ENCODE results near the gene ODAD2. TPM values are rescaled to one million over a fixed set of nuclear protein-coding genes. Genes with fewer than 3 reads are reported as not detected.
A peak's percentile ranks its signal among the peaks of the same experiment; 100 is the strongest.

Gene ODAD2
- total RNA-seq, 2 donors from 2014 or later = 0.78 TPM; not detected in 1

DNA sequence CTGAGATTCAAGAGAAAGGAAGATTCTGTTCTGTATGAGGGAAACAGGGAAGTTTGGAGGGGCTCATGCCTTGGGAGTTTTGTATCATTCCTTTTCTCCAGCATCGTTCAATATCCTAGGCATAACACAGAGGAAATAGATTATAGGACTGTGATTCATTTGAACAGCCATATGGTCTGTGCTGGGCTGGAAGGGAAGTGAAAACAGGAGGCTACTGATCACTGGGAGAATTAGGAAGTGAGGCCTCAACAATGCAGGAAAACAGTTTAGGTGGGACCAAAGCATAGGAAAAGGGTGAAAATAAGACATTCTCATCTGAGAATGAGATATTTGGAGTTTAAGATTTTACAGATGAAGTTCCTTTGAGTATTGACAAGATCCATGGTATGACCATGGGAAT lies 182.6 kb downstream of the ODAD2 start:
- no peak for DNase-seq
- Mint-ChIP-seq H3K4me3 (no peak overlapping the region), H3K27ac (no peak overlapping the region), H3K27me3 (peaks cover 6% of the 10 kb centered on the region), H3K4me1 (no peaks in the 10 kb centered on the region), H3K36me3 (ENCODE audit: low read depth) (no peaks in the 10 kb centered on the region)
- no peaks in the 10 kb centered on the region for H3K9me3 ChIP-seq (ENCODE audit: control insufficient read depth, low read length, poor library complexity, severe bottlenecking)
- no peak for ATAC-seq

DNA sequence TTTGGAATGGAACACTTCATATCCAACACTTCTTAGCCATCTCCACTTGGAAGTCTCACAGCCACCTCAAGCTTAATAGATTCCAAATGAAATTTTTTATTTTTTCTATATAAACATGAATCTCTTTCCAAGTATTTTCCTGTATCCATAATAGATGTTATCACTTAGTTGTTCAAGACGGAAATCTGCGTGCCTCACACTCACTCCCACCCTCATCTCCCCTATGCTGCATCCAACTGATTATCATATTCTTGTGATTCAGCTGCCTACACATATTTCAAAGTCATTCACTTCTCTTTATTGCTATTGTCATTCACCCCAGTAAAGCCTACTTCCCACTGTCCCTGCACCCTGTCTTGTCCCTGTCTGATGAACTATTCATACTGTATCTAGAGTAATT lies 183.0 kb downstream of the ODAD2 start:
- H3K36me3 Mint-ChIP-seq (ENCODE audit: low read depth) = no peaks in the 10 kb centered on the region
- ATAC-seq (no peak), DNase-seq (no peak)
- H3K9me3 ChIP-seq (ENCODE audit: control insufficient read depth, low read length, poor library complexity, severe bottlenecking) = no peaks in the 10 kb centered on the region
- no peak overlapping the region for H3K4me3 Mint-ChIP-seq
- no peaks in the 10 kb centered on the region for H3K4me1 Mint-ChIP-seq
- H3K27ac Mint-ChIP-seq = no peak overlapping the region
- H3K27me3 Mint-ChIP-seq = peaks cover 6% of the 10 kb centered on the region

DNA sequence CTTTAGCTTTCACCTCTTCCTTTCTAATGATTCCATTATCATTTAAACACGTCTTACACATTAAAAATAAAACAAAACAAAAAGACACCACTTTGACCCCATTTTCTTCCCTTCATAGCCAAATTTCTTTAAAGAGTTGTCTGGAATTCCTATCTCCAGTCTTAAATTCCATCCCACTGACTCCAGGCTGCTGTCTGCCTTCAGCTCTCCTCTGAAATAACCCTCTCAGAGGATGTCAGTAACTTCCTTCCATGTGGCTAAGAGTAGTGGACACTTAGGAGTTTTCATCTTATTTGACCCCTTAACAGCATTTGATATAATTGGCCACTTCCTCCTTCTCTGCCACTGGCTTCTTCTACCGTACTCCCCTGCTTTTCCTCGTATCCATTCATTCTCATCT lies 183.6 kb downstream of the ODAD2 start:
- DNase-seq (no peak), ATAC-seq (no peak)
- Mint-ChIP-seq H3K27ac (no peak overlapping the region), H3K4me3 (no peak overlapping the region), H3K4me1 (no peaks in the 10 kb centered on the region), H3K27me3 (peaks cover 6% of the 10 kb centered on the region), H3K36me3 (ENCODE audit: low read depth) (no peaks in the 10 kb centered on the region)
- H3K9me3 ChIP-seq (ENCODE audit: control insufficient read depth, low read length, poor library complexity, severe bottlenecking) = no peaks in the 10 kb centered on the region

DNA sequence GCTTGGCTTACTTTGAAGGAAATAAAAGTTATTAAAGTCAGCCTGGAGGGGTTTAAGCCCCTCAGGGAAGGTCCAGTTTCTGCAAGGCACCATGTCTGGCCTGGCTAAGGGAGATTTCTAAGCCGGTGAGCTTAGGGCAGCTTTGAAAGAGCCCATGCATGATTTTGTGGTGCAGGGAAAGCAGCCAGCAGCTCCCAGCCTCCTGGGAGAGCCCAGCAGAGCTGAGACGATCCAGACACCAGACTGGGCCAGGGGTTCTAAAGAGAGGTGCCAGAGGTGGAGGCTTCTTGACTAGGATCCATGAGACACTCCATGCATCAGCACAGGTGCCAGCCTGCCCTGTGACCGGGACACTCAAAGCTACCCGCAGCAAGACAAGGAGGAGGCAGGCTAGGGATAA lies 193.7 kb downstream of the ODAD2 start:
- H3K9me3 ChIP-seq (ENCODE audit: control insufficient read depth, low read length, poor library complexity, severe bottlenecking) = no peaks in the 10 kb centered on the region
- Mint-ChIP-seq H3K27ac (peak overlapping the region; percentile 24), H3K4me3 (no peak overlapping the region), H3K27me3 (peaks cover 43% of the 10 kb centered on the region), H3K36me3 (ENCODE audit: low read depth) (peaks cover 9% of the 10 kb centered on the region), H3K4me1 (no peaks in the 10 kb centered on the region)
- DNase-seq (no peak), ATAC-seq (no peak)

DNA sequence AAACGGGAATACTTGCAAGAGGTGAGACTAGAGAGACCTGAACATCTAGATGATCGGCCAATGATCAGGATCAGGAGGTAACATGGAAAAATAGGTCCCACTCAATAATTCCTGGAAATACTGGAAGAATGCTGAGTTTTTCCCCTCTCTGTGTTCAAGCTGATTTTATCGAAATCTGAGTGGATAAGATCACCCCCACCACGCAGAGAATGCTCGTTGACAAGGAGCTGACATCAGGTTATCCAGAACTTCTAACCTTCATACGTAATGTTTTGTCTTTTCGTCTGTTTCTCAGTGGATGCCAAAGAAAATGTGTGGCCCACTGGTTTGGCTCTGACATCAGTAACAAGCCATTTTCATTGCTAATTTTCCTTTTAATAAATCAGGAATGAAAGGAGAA lies 194.7 kb downstream of the ODAD2 start:
- H3K4me1 Mint-ChIP-seq = no peaks in the 10 kb centered on the region
- H3K36me3 Mint-ChIP-seq (ENCODE audit: low read depth) = peaks cover 9% of the 10 kb centered on the region
- no peak overlapping the region for H3K27ac Mint-ChIP-seq
- H3K9me3 ChIP-seq (ENCODE audit: control insufficient read depth, low read length, poor library complexity, severe bottlenecking) = no peaks in the 10 kb centered on the region
- peaks cover 49% of the 10 kb centered on the region for H3K27me3 Mint-ChIP-seq
- ATAC-seq (no peak), DNase-seq (no peak)
- no peak overlapping the region for H3K4me3 Mint-ChIP-seq

DNA sequence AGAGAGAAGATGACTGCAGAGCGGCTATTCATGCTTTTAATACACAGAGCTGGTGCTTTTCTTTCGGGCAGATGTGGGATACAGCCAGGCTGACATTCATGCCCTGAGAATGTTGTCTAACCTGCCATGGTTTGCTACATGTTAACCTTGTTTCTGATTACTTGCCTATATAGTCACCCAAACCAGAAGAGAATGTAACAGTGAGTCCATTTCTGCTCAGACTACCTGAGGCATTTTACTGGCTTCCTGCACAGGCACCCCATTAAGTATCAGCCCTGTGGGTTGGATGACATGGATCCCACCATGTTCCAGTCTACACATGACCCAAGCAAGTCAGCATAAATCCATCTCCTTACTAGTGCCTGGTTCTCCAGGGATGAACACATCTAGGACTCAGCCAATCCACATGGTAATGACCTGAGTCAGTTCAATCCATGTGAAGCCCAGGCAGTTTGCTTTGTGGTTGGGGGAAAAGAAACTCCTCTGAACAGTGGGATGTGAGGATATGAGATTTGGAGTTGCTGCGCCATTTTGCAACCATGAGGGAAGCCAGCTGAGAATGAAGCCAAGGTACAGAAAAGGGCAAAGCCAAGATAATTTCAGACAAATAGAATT lies 197.6 kb downstream of the ODAD2 start:
- Mint-ChIP-seq H3K27me3 (peaks cover 54% of the 10 kb centered on the region), H3K27ac (no peak overlapping the region), H3K4me1 (no peaks in the 10 kb centered on the region), H3K4me3 (no peak overlapping the region), H3K36me3 (ENCODE audit: low read depth) (peaks cover 9% of the 10 kb centered on the region)
- DNase-seq (no peak), ATAC-seq (no peak)
- no peaks in the 10 kb centered on the region for H3K9me3 ChIP-seq (ENCODE audit: control insufficient read depth, low read length, poor library complexity, severe bottlenecking)

DNA sequence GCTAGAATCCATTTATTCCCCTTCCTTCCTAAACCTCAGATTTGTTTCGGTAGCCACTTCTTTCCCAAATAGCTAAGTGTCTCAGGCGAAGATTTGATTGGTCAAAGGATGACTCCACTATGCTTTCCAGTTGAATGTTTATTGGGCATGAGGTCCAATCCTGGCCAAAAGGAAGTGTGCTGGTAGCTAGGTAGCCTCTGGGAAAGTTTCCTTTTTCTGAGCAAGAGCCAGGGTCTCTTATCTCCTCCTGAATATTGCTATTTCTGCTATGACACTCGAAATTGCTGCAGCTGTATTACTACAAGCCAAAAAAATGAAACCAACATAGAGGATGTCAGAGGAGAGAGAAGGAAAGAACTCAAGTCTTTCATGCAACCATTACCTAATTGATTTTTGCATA lies 199.8 kb downstream of the ODAD2 start:
- Mint-ChIP-seq H3K4me3 (no peak overlapping the region), H3K27me3 (peaks cover 36% of the 10 kb centered on the region)
- ATAC-seq = no peak

DNA sequence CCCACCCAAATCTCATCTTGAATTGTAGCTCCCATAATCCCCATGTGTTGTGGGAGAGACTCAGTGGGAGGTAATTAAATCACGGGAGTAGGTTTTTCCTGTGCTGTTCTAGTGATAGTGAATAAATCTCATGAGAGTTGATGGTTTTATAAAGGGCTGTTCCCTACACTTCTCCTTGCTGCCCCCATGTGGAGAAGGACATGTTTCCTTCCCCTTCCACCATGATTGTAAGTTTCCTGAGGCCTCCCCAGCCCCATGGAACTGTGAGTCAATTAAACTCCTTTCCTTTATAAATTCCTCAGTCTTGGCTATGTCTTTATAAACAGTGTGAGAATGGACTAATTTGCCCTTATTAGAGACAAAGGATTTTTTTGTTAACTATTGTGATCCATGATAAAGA lies 204.7 kb downstream of the ODAD2 start:
- H3K4me1 Mint-ChIP-seq = no peaks in the 10 kb centered on the region
- ATAC-seq (no peak), DNase-seq (no peak)
- no peaks in the 10 kb centered on the region for H3K9me3 ChIP-seq (ENCODE audit: control insufficient read depth, low read length, poor library complexity, severe bottlenecking)
- H3K27me3 Mint-ChIP-seq = peaks cover 29% of the 10 kb centered on the region
- no peak overlapping the region for H3K27ac Mint-ChIP-seq
- H3K4me3 Mint-ChIP-seq = no peak overlapping the region
- no peaks in the 10 kb centered on the region for H3K36me3 Mint-ChIP-seq (ENCODE audit: low read depth)

More for the DNA sequence above, 199.8 kb downstream of the ODAD2 start:
- Mint-ChIP-seq H3K27ac (no peak overlapping the region), H3K36me3 (ENCODE audit: low read depth) (peaks cover 4% of the 10 kb centered on the region), H3K4me1 (no peaks in the 10 kb centered on the region)
- no peaks in the 10 kb centered on the region for H3K9me3 ChIP-seq (ENCODE audit: control insufficient read depth, low read length, poor library complexity, severe bottlenecking)
- DNase-seq = no peak

DNA sequence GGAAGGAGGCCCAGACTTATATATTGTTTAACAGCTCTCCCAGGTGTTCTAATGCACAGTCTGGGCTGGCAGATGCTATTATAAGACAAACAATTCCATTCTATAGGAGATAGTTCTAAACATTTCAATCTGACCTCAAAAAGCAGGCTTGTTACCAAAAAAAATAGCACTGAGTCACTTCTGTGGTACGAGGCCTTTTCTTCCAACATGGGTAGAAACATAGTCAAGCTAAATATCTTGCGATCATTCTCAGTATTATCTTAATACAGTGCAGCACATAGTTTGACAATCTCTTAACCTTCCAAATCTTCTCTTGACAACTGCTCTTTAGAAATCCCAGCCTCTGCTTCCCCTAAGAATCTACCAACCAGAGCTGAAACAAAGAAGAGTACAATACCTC lies 206.7 kb downstream of the ODAD2 start:
- ATAC-seq = no peak
- Mint-ChIP-seq H3K36me3 (ENCODE audit: low read depth) (no peaks in the 10 kb centered on the region), H3K4me3 (no peak overlapping the region), H3K27me3 (peaks cover 38% of the 10 kb centered on the region), H3K27ac (no peak overlapping the region), H3K4me1 (no peaks in the 10 kb centered on the region)
- no peaks in the 10 kb centered on the region for H3K9me3 ChIP-seq (ENCODE audit: control insufficient read depth, low read length, poor library complexity, severe bottlenecking)
- DNase-seq = no peak

DNA sequence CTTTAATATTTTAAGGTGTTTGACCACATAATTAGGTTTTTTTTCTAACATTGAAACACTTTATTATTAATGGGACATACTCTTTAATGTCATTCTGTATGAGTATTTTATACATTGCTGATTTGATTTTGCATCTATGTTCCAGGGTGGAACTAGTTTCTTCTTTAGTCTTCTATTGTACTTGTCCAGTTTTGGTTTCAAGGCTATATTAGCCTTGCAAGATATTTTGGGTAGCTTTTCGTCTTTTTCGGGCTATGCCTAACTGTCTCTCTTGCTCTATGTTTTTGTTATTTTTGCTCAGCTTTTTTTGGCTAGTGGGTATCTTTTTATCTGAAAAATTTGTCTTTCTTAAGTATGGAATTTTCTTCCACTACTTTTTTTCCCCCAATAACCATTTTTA lies 214.6 kb downstream of the ODAD2 start:
- H3K4me3 Mint-ChIP-seq = no peak overlapping the region
- DNase-seq (no peak), ATAC-seq (no peak)
- H3K36me3 Mint-ChIP-seq (ENCODE audit: low read depth) = peaks cover 2% of the 10 kb centered on the region
- H3K27me3 Mint-ChIP-seq = peaks cover 51% of the 10 kb centered on the region
- no peaks in the 10 kb centered on the region for H3K4me1 Mint-ChIP-seq
- H3K9me3 ChIP-seq (ENCODE audit: control insufficient read depth, low read length, poor library complexity, severe bottlenecking) = no peaks in the 10 kb centered on the region
- no peak overlapping the region for H3K27ac Mint-ChIP-seq

DNA sequence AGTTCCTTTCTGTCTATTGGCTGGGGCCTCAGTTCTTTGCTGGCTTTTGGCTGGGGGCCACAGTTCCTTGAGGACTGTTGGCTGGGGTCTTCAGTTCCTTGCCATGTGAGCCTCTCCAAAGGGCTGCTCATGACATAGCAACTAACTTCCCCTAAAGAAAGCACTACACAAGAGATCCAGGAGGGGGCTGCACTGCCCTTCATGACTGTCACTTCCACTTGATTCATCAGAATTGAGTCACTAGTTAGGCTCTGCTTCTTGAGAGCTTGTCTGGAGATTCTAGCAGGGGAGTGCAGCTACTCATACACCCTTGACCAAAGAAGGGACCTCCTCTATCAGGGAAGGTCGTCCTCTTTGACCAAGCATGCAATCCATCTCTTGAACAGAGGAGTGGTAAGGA lies 215.2 kb downstream of the ODAD2 start:
- peaks cover 2% of the 10 kb centered on the region for H3K36me3 Mint-ChIP-seq (ENCODE audit: low read depth)
- no peak overlapping the region for H3K27ac Mint-ChIP-seq
- DNase-seq = no peak
- peaks cover 46% of the 10 kb centered on the region for H3K27me3 Mint-ChIP-seq
- no peaks in the 10 kb centered on the region for H3K4me1 Mint-ChIP-seq
- peak; percentile 52 for ATAC-seq
- no peaks in the 10 kb centered on the region for H3K9me3 ChIP-seq (ENCODE audit: control insufficient read depth, low read length, poor library complexity, severe bottlenecking)
- no peak overlapping the region for H3K4me3 Mint-ChIP-seq

DNA sequence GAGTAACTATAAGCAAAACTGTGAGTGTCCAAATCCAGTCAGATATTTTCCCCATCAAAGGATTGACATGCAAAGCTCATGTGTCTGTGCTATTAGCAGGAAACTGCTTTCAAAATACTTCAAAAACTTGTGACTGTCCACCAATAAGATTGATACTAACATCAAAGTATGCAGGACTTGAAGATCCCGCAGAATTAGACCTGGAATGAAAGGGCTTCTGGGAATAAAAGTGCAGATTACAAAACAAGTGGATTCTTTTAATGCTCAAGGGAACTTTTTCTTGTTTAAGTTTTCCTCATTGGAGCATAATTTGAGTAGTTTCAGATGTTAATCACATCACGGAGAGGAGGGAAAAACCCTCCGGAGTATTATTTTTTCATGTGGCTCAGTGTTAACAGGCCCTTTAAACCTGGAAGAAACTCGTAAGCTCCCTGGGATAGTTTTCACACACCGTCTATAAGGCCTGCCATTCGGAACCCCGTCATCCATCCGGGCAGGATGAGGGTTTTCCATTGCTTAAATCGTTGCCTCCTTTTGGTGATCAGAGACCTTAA lies 219.3 kb downstream of the ODAD2 start:
- Mint-ChIP-seq H3K27me3 (peaks cover 54% of the 10 kb centered on the region), H3K4me1 (no peaks in the 10 kb centered on the region), H3K4me3 (no peak overlapping the region), H3K36me3 (ENCODE audit: low read depth) (no peaks in the 10 kb centered on the region), H3K27ac (no peak overlapping the region)
- ATAC-seq (no peak), DNase-seq (no peak)
- no peaks in the 10 kb centered on the region for H3K9me3 ChIP-seq (ENCODE audit: control insufficient read depth, low read length, poor library complexity, severe bottlenecking)

DNA sequence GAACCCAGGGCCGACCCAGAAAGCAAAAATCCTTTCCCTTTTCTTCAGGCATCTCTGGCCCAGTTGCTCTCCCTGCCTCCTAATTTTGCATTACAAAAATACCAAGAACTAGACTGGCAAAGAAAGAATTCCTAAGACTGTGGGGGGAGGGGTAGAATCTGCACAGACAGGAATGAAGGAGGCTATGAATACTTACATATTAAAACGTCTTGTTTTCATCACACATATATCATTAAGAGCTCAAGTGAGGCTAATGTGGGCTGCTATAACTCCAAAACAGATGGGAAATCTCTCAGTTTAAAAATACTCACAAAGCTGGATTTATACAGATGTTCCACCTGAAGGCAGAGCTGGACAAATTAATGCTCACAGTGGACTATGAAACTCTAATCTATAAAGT lies 224.0 kb downstream of the ODAD2 start:
- H3K9me3 ChIP-seq (ENCODE audit: control insufficient read depth, low read length, poor library complexity, severe bottlenecking) = no peaks in the 10 kb centered on the region
- Mint-ChIP-seq H3K36me3 (ENCODE audit: low read depth) (peaks cover 2% of the 10 kb centered on the region), H3K27ac (no peak overlapping the region), H3K4me1 (peaks cover 3% of the 10 kb centered on the region), H3K27me3 (peaks cover 71% of the 10 kb centered on the region), H3K4me3 (no peak overlapping the region)
- no peak for ATAC-seq
- DNase-seq = no peak

DNA sequence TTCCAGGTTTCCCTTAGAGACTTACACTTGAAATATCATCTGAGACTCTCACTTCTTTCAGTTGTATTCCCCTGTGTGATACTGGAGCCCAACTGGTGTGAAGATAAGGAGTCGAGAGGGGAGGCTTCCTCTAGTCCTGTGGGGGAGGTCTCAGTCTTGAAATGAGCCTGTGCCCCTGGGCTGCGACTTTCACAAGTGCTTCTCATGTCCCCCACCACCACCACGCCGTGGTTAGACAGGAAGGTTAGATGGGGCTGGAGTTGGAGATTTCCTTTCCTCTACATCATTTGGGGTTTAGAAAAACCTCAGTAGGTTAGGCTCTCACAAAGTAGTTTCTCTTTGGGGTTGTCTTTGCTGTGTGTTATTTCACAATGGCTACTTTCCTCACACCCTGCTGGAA lies 227.6 kb downstream of the ODAD2 start:
- Mint-ChIP-seq H3K27me3 (peaks cover 64% of the 10 kb centered on the region), H3K4me3 (no peak overlapping the region), H3K36me3 (ENCODE audit: low read depth) (peaks cover 2% of the 10 kb centered on the region)

More for the DNA sequence above, 227.6 kb downstream of the ODAD2 start:
- ATAC-seq = no peak
- H3K4me1 Mint-ChIP-seq = peaks cover 3% of the 10 kb centered on the region
- H3K27ac Mint-ChIP-seq = no peak overlapping the region
- no peak for DNase-seq
- no peaks in the 10 kb centered on the region for H3K9me3 ChIP-seq (ENCODE audit: control insufficient read depth, low read length, poor library complexity, severe bottlenecking)
